Amniotic epithelial cell (primary cell): ENCODE results near the gene AQP12A.

Source experiments
- DNase-seq: peaks from one replicate; pipeline ENCODE4 v3.0.0-alpha.2; 2010; ENCODE audit warnings: low read depth

Gene AQP12A

DNA sequence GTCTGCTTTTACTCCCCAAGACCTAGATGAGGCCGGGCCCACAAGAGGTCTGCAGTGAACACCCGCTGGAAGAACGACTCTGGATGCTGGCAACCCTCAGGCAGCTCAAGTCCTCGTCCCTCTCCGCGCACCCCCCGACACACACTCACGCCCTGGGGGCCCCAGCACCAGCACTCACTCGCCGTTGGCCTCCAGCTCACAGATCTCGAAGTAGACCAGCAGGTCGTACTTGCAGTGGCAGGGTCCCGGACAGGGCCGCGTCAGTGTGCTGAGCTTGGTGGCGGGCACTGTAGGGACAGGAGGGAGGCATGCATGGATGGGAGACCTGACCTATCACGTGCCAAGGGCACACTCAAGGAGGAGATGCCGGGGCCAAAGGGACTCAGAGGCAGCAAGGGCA, 49.4 kb downstream of the AQP12A start:
- no peak for DNase-seq

GRCh38 chr2:240742602-240743095, 51.0 kb downstream of the AQP12A start:
- no peak for DNase-seq

DNA sequence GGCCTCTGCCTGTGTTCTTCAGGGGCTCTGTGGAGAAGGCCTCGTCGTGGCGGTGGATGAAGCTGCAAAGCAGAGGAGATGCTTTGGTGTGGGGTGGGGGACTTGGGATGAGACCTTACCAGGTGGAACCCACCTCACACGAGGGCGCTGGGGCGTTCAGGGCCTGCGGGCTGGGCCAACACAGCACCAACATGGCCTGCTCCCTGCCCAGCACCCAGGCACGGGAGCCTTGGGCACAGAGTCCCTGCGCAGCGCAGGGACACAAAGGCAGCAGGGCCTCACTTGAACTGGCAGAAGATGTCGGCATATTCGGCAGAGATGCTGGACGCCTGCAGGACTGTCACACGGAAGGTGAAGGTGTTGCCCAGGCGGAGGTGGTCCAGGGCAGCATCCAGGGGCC, 53.8 kb downstream of the AQP12A start:
- no peak for DNase-seq

- no peak for DNase-seq
These were observed 54.3 kb downstream of the AQP12A start for GRCh38 chr2:240745962-240746361.

DNA sequence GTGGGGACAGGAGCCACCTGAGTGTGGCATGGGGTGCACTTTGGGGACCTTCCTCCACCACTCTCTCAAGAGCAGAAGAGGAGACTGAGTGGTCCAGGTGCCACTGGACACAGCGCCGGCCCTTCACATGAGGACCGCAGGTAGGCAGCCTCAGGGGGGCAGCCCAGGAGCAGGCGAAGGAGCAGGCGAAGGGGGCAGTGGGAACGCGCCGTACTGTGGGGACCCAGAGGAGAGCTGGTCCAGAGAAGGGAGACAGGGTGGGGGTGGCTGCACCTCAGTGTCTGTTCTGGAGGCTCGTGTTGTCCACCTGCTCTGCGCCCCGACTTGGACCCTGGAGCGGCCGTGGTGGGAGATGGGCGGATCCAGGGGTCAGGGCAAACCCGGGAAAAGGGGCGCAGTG, 55.0 kb downstream of the AQP12A start:
- no peak for DNase-seq

GRCh38 chr2:240747256-240747655, 55.6 kb downstream of the AQP12A start:
- DNase-seq: no peak
